GM12892 (cell line): Measurements from ENCODE around the gene C11orf21.

Experiments
- POLR2A ChIP-seq: IDR thresholded peaks from 2 replicates; pipeline ENCODE4 v1.6.1; 2011; ENCODE audit warnings: low read depth, low read length, control low read depth
- POLR2AphosphoS5 ChIP-seq: IDR thresholded peaks from 2 replicates; pipeline ENCODE4 v1.6.1; 2011; ENCODE audit warnings: low read depth, low read length, control low read depth
- TAF1 ChIP-seq: IDR thresholded peaks from 2 replicates; pipeline ENCODE4 v1.6.1; 2011; ENCODE audit warnings: low read depth, mild to moderate bottlenecking, control low read depth, low read length, borderline replicate concordance

DNA sequence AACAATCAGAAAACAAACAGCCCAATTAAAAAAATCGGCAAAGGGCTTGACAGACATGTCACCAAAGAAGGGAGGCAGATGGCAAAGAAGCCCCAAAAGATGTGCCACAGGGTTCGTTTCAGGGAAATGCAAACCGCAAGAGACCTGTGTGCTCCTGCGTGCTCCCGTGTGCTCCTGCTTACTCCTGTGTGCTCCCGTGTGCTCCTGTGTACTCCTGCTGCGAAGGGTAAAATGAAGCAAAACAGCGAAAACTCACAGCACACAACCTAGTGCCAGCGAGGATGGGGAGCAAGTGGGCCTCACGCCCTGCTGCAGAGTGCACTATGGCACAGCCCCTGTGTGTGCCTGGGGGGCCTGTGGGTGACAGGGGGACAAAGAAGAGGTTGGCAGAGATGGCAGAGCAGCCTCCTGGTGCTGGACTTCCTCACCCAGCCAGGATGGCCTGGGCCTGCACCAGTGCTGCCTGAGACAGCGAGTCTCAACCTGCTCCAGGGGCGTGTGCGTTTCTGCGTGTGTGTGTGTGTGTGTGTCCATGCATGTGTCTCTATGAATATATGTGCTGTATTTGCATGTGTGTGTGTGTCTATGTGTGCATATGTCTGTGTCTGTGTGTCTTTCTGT is 45.3 kb downstream of the C11orf21 start:
- TF ChIP-seq POLR2AphosphoS5 (no peak), POLR2A (no peak), TAF1 (no peak)
